Measurements from ENCODE around the gene HYOU1. TPM values are rescaled to one million over a fixed set of nuclear protein-coding genes. Genes with fewer than 3 reads are reported as not detected.

Gene HYOU1, protein sequence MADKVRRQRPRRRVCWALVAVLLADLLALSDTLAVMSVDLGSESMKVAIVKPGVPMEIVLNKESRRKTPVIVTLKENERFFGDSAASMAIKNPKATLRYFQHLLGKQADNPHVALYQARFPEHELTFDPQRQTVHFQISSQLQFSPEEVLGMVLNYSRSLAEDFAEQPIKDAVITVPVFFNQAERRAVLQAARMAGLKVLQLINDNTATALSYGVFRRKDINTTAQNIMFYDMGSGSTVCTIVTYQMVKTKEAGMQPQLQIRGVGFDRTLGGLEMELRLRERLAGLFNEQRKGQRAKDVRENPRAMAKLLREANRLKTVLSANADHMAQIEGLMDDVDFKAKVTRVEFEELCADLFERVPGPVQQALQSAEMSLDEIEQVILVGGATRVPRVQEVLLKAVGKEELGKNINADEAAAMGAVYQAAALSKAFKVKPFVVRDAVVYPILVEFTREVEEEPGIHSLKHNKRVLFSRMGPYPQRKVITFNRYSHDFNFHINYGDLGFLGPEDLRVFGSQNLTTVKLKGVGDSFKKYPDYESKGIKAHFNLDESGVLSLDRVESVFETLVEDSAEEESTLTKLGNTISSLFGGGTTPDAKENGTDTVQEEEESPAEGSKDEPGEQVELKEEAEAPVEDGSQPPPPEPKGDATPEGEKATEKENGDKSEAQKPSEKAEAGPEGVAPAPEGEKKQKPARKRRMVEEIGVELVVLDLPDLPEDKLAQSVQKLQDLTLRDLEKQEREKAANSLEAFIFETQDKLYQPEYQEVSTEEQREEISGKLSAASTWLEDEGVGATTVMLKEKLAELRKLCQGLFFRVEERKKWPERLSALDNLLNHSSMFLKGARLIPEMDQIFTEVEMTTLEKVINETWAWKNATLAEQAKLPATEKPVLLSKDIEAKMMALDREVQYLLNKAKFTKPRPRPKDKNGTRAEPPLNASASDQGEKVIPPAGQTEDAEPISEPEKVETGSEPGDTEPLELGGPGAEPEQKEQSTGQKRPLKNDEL
- 159 and 185 TPM in 2 replicates for total RNA-seq

DNA sequence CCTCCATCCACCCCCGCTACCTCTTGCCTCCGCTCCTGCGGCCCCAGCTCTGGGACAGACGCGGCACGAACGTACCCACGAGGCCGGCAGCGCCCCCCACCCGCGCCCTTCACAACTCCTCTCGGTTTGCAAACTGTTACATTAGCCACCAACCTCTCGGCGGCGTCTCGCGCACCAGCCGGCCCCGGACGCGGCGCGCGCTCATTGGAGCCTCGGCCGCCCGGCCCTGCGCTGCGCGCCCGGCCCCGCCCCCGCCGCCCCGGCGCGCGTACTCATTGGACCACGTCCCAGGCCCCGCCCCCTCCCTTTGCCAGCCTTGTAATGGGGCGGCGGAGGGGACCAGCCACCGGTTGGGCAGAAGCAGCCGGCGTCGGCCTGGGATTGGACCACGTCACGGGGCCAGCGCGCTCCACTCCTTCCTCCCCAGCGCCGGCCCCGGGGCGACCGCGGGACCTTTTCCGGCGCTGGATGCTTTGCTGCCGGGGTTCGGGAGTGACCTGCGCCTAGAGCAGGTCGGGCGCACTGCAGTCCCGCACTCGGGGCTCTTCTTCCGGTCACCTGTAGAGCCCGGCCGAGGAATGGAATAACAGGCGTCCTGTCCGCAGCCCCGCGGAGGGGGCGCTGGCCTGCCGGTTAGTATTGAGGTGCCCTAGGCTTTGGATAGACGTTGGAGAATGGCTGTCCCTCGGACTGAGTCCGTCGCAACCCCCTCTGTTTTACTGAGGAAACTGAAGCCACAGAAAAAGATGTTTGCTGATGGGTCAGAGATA is at the start of gene HYOU1:
Gene HYOU1 (minus strand): TSS at position 206 of the 770 bp plus-strand sequence. CDS start 1,045 bp downstream, outside the sequence.

DNA sequence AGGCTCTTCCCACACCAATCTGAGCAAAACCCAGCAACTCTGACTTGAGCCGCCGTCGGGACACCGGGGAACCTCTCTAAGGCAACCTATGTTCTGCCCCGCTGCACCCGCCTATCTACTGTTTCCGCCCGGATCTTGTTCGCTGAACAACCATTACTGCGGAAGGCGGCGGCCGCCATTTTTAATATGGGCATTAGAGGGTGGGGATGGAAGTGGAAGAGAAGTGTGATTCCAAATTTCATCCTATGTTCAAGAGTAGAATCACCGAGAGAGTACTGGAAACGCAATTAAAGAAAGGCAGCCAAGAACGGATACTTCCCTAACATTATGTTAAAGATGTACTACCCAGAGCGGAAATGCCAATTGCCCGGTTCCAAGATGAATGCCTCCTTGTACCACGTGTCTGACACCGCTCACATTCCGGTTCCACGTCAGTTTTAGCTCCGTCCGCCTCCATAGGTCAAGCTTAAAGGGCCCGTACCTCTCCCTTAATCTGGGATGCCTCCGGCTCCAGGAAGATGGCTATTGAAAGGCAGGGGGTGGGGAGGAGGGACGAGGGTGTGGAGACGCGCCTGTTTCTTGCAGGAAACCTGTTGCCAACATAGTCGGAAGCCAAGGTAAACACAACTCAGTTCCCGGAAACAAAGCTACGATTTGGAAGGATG is 44.9 kb upstream of the HYOU1 start, which contains the start of gene DPAGT1:
Gene DPAGT1 (minus strand): TSS at position 95 of the 665 bp plus-strand sequence. CDS start 198 bp downstream, outside the sequence.

DNA sequence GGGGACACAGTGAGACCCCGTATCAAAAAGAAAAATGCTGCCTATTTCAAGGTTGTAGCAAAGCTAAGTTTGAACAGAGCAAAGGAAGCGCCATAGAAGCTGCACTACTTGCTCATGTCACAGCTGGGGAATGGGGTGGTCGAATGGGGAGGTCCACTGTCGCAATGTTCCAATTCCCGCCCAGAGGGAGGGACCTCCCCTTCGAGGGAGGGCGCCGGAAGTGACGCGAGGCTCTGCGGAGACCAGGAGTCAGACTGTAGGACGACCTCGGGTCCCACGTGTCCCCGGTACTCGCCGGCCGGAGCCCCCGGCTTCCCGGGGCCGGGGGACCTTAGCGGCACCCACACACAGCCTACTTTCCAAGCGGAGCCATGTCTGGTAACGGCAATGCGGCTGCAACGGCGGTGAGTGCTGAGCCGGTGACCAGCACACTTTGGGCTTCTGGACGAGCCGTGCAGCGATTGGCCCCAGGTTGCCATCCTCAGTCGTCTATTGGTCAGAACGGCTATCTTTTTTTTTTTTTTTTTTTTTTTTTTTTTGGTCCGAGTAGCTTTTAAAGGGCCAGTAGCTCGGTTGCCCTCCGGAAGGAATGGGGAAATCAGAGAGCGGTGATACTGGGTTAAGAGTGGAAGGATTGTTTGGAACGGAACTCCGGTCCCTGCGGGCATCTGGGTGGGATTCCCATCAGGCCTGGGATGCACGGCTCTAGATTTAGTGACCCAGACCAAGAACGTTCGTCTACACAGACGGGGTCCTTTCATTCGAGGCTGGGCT is 27.8 kb upstream of the HYOU1 start, which contains the start of gene HMBS:
Gene HMBS (plus strand): TSS at position 219 of the 774 bp plus-strand sequence. CDS start 153 bp downstream, at position 372.

DNA sequence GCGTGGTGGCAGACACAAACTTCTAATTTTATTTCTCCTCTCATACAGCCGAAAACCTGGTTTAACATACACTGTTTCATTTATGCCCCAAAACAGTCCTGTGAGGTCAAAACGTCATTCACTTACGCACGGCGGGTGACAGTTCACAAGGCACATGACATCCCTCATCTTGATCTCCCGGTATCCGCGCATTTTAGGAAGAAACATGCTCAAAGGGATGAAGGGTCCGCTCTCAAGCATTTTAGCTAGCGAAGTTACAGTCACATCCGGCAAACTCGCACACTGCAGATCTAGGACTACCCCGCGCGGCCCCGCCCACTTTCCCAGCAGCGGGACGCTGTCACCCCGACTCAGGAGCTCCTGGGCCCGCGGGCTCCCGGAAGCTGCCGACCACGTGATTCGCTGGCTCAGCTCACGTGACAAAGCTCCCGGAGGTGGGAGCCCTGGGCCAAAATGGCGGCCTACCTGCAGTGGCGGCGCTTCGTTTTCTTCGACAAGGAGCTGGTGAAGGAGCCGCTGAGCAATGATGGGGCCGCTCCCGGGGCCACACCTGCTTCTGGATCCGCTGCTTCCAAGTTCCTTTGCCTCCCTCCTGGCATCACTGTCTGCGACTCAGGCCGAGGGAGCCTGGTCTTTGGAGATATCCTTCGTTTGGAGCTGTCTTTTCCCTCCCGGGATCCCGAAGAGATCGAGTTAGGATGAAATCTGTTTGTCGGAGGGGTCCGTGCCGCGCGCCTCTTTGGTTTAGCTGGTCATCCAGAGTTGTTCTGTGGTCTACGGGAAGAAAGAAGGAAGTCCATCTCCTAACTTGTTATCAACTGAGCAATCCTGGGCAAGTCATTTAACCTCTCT is 10.6 kb upstream of the HYOU1 start, which contains the start of gene VPS11:
Gene VPS11 (plus strand): TSS at position 448 of the 852 bp plus-strand sequence. CDS start 6 bp downstream, at position 454.

DNA sequence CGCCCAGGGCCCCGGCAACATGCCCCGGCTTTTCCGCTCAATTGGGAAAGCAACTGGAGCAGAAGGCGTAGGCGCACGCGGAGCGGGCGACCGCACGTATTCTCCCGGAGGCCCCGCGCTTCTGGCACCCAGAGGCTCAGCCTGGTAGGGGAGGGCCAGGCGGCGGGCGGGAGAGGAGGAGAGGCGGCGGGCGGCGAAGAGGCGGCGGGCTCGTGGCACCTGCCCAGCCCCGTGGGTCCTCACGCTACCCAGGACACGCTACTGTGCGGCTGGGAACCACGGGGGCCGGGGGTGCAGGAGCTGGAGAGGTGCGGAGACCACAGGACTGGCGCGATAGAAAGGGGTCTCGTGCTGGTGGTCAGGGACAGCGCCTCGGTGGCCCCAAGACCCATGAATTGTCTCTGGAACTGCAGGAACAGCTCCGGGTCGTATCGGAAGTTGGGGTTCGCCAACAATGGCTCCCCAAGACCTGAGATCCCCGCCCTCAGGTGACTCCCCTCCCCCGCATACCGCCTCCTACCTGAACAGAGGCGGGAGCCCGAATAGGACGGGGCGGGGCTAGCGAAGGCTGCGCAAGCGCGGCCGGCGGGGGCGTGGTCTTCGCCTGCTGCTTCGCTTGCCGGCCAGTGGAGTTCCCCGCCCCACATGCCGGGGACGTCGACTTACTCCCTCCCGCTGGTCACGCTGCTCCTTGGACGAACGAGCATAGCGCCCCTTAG is 26.5 kb downstream of the HYOU1 start, which contains the start of gene SLC37A4:
Gene SLC37A4 (minus strand): TSS at position 549 of the 719 bp plus-strand sequence.

DNA sequence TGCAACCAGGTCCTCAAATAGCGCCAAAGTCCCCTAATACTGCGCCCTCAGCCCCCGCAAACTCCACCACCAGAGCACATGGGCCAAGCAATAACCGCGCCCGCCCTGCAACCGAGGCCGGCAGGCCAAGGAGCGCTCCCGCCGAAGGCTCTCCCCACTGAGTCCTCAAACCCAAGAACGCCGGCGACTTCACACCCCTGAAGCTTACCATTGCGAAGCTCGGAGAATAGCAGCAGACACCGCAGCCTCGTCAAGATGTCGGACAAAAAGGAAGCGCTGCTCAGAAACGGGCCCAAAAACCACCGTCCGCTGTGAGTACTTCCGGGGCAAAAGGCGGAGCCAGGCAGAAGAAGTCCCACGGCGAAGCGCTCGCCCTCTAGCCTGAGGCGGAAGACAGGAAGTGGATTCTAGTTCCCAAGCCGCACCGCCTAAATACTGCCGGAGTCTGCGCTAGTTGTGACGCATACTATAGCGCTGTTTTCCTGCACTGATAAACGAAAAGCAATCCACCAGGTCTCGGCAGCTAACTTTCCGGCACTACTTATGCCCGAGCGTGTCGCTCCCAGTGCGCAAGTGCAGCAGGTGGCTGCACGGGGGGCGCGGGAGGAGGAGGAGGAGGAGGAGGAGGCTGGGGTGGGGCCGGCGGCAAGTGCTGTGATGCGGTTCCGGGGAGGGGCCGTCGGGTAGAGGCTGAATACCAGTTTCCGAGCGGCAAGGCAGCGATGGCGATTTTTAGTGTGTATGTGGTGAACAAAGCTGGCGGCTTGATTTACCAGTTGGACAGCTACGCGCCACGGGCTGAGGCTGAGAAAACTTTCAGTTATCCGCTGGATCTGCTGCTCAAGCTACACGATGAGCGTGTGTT is 38.7 kb downstream of the HYOU1 start, which contains the start of the genes RPS25 and TRAPPC4:
Gene RPS25 (minus strand): TSS at position 270 of the 865 bp plus-strand sequence. CDS start 59 bp downstream, at position 211.
Gene TRAPPC4 (plus strand): TSS at position 693 of the 865 bp plus-strand sequence. CDS start 30 bp downstream, at position 723.

DNA sequence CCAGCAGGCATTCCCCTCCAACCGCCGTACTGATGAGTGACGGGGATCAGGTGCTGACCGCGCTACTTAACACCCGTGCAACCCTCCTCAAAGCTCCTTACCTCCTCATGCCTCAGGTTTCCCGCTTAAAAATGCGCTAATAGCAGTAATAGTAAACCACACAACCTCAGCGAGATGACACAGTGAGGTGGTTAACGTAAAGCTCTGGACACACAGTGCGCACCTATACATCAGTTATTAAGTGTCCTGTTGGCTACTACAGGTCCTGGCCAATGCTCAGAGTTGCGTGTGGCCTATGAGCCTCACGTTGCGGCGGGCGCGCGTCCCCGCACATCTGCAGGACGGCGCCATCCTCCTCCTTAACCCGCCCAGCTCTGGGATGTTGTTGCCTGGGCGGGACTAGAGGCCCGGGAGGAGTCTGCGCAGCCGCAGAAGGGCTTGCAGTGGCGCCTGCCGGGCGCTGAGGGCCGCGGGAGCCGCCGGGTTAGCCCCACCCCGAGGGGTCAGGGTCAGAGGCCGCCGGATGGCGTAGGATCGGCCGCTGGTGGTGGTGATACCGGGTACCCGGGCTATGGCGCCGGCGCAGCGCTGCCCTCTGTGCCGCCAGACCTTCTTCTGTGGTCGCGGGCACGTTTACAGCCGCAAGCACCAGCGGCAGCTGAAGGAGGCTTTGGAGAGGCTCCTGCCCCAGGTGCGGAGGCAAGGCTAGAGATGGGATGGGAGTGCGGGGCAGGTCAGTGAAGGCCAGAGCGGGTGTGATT is 59.2 kb downstream of the HYOU1 start, which contains the start of gene CENATAC:
Gene CENATAC (plus strand): TSS at position 512 of the 761 bp plus-strand sequence. CDS start 60 bp downstream, at position 572.

Other genes starting within 250 kb of the HYOU1 start
- gene CXCR5, start 173.3 kb downstream of the HYOU1 start, total RNA-seq: not detected in 2 replicates
- gene BCL9L, start 131.3 kb downstream of the HYOU1 start, total RNA-seq: 8.4 and 23.0 TPM in 2 replicates
- not detected in 2 replicates for gene UPK2, start 100.9 kb downstream of the HYOU1 start, total RNA-seq
- not detected in 2 replicates for gene FOXR1, start 85.4 kb downstream of the HYOU1 start, total RNA-seq
- gene CENATAC, start 59.1 kb downstream of the HYOU1 start, total RNA-seq: 9.8 and 20.2 TPM in 2 replicates
- gene RPS25, start 38.9 kb downstream of the HYOU1 start, total RNA-seq: 827 and 897 TPM in 2 replicates
- gene TRAPPC4, start 38.4 kb downstream of the HYOU1 start, total RNA-seq: 82.5 and 86.3 TPM in 2 replicates
- gene SLC37A4, start 26.3 kb downstream of the HYOU1 start, total RNA-seq: 9.1 and 10.0 TPM in 2 replicates
- 26.3 and 27.6 TPM in 2 replicates for gene VPS11, start 10.6 kb upstream of the HYOU1 start, total RNA-seq
- 2.9 and 5.6 TPM in 2 replicates for gene HMBS, start 27.7 kb upstream of the HYOU1 start, total RNA-seq
- 13.8 and 16.6 TPM in 2 replicates for gene DPAGT1, start 44.6 kb upstream of the HYOU1 start, total RNA-seq
- 1.8 and 4.0 TPM in 2 replicates for gene C2CD2L, start 50.1 kb upstream of the HYOU1 start, total RNA-seq
- gene HINFP, start 64.4 kb upstream of the HYOU1 start, total RNA-seq: 12.2 and 14.8 TPM in 2 replicates
- 0.27 and 0.38 TPM in 2 replicates for gene ABCG4, start 91.8 kb upstream of the HYOU1 start, total RNA-seq
- 9.4 and 15.1 TPM in 2 replicates for gene NLRX1, start 111.5 kb upstream of the HYOU1 start, total RNA-seq
- 0.19 TPM in 1 of 2 replicates, not detected in the other for gene NHERF4, start 128.3 kb upstream of the HYOU1 start, total RNA-seq
- gene CBL, start 149.1 kb upstream of the HYOU1 start, total RNA-seq: 10.8 and 13.6 TPM in 2 replicates

Data from endothelial cell of coronary artery (primary cell).